Dermis blood vessel endothelial cell (primary cell): ENCODE data around the gene HLA-DOA. TPM values are rescaled to one million over a fixed set of nuclear protein-coding genes. Genes with fewer than 3 reads are reported as not detected.

Experiments used
- DNase-seq: peaks from one replicate; pipeline ENCODE4 v3.0.0; 2010
- total RNA-seq: library from RNA; depleted of rRNA; stranded (reverse); fragments of >200 nt; gene quantifications from 2 replicates; pipeline ENCODE4 v1.2.3, GENCODE V29; 2014

Gene HLA-DOA
- total RNA-seq, 1 donor from 2014 or later: not detected

- no peak for DNase-seq
These were observed 32.0 kb downstream of the HLA-DOA start for GRCh38 chr6:32977272-32977952.

- no peak for DNase-seq
These were observed 32.9 kb downstream of the HLA-DOA start for GRCh38 chr6:32976334-32977069.

GRCh38 chr6:32975886-32976285, 33.5 kb downstream of the HLA-DOA start:
- no peak for DNase-seq

- no peak for DNase-seq
These were observed 34.7 kb downstream of the HLA-DOA start for GRCh38 chr6:32974541-32975308.

- DNase-seq: peak; percentile 66
These were observed 35.4 kb downstream of the HLA-DOA start for GRCh38 chr6:32974016-32974333.

GRCh38 chr6:32973144-32974015, 36.0 kb downstream of the HLA-DOA start:
- peak; percentile 60 for DNase-seq

GRCh38 chr6:32972353-32973143, 36.8 kb downstream of the HLA-DOA start:
- DNase-seq: peak; percentile 24

- DNase-seq: peak; percentile 100
These were observed 37.6 kb downstream of the HLA-DOA start for GRCh38 chr6:32971581-32972352.

- no peak for DNase-seq
These were observed 38.2 kb downstream of the HLA-DOA start for GRCh38 chr6:32971242-32971580.

- peak; percentile 86 for DNase-seq
These were observed 38.8 kb downstream of the HLA-DOA start for GRCh38 chr6:32970413-32971241.

GRCh38 chr6:32969685-32970412, 39.5 kb downstream of the HLA-DOA start:
- DNase-seq: peak; percentile 78

GRCh38 chr6:32968867-32969684, 40.3 kb downstream of the HLA-DOA start:
- peak; percentile 85 for DNase-seq

GRCh38 chr6:32968093-32968866, 41.1 kb downstream of the HLA-DOA start, which contains the start of gene BRD2:
TSS of gene BRD2 (plus strand) at chr6:32968594. CDS start at chr6:32972899, 4,305 bp downstream.
- peak; percentile 97 for DNase-seq

GRCh38 chr6:32967151-32968091, 42.0 kb downstream of the HLA-DOA start:
- DNase-seq: peak; percentile 70

- no peak for DNase-seq
These were observed 44.6 kb downstream of the HLA-DOA start for GRCh38 chr6:32964776-32965175.

- no peak for DNase-seq
These were observed 45.5 kb downstream of the HLA-DOA start for GRCh38 chr6:32963866-32964265.
